ENCODE data around the gene CR1. TPM values are rescaled to one million over a fixed set of nuclear protein-coding genes. Genes with fewer than 3 reads are reported as not detected.

The CR1 gene
- total and polyA plus RNA-seq, 2 experiments from 2014 or later = 0.65 to 0.76 TPM

DNA sequence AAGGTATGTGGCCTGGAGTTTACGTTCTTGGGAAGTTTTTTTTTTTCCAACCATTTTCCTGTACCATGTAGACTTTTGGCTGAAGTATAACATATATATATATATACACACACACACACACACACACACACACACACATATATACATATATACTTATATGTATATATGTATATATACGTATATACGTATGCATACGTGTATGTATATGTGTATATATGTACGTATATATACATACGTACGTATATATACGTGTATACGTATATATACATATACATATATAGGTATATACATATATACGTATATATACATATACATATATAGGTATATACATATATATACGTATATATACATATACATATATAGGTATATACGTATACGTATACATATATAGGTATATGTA lies 18.9 kb downstream of the CR1 start:
- Mint-ChIP-seq H3K4me1 (peaks cover 2% of the 10 kb centered on the region; the same call in 1 of the 3 replicates), H3K4me3 (no peak overlapping the region), H3K36me3 (ENCODE audit: low read depth) (no peaks in the 10 kb centered on the region), H3K27ac (no peak overlapping the region), H3K9me3 (no peaks in the 10 kb centered on the region), H3K27me3 (ENCODE audit: insufficient read depth, low read depth, poor library complexity) (no peaks in the 10 kb centered on the region)
- DNase-seq (ENCODE audit: low spot score) (no peak), ATAC-seq (no peak)
- H3K4me1 ChIP-seq (ENCODE audit: insufficient read depth) = no peaks in the 10 kb centered on the region
- H3K9me2 ChIP-seq (ENCODE audit: insufficient read depth) = no peaks in the 10 kb centered on the region
- no peak overlapping the region for H3K4me3 ChIP-seq
- no peaks in the 10 kb centered on the region for H3K27me3 ChIP-seq (ENCODE audit: insufficient read depth)
- H3K79me2 ChIP-seq (replicated peaks; ENCODE audit: insufficient read depth) = no peaks in the 10 kb centered on the region
- H3K36me3 ChIP-seq (ENCODE audit: insufficient read depth) = no peaks in the 10 kb centered on the region
- no peaks in the 10 kb centered on the region for H4K20me1 ChIP-seq (replicated peaks; ENCODE audit: insufficient read depth)
- H3K4me2 ChIP-seq = no peak overlapping the region
- TF ChIP-seq, protein P1, sequence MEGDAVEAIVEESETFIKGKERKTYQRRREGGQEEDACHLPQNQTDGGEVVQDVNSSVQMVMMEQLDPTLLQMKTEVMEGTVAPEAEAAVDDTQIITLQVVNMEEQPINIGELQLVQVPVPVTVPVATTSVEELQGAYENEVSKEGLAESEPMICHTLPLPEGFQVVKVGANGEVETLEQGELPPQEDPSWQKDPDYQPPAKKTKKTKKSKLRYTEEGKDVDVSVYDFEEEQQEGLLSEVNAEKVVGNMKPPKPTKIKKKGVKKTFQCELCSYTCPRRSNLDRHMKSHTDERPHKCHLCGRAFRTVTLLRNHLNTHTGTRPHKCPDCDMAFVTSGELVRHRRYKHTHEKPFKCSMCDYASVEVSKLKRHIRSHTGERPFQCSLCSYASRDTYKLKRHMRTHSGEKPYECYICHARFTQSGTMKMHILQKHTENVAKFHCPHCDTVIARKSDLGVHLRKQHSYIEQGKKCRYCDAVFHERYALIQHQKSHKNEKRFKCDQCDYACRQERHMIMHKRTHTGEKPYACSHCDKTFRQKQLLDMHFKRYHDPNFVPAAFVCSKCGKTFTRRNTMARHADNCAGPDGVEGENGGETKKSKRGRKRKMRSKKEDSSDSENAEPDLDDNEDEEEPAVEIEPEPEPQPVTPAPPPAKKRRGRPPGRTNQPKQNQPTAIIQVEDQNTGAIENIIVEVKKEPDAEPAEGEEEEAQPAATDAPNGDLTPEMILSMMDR (conservative IDR thresholded peaks at IDR 0.05; ENCODE audit: low read depth in 2 of 2) = no peak
- TF ChIP-seq JUNB (IDR thresholded peaks at IDR 0.05; ENCODE audit: unreplicated experiment) = no peak
- TF ChIP-seq ZNF114 (CRISPR knock-in tag; IDR thresholded peaks at IDR 0.05) = no peak
- TF ChIP-seq POLR2AphosphoS5 (IDR thresholded peaks at IDR 0.05; ENCODE audit: low read depth) = no peak
- no peak for TF ChIP-seq STAT1 (IDR thresholded peaks at IDR 0.05; ENCODE audit: unreplicated experiment)
- no peak for TF ChIP-seq EZH2phosphoT487 (IDR thresholded peaks at IDR 0.05; ENCODE audit: unreplicated experiment)
- TF ChIP-seq CREB1 (CRISPR knock-in tag; IDR thresholded peaks at IDR 0.05; ENCODE audit: low read depth) = no peak
- no peak for TF ChIP-seq EZH2 (IDR thresholded peaks at IDR 0.05; ENCODE audit: low read depth, unreplicated experiment)
- TF ChIP-seq, protein P2, sequence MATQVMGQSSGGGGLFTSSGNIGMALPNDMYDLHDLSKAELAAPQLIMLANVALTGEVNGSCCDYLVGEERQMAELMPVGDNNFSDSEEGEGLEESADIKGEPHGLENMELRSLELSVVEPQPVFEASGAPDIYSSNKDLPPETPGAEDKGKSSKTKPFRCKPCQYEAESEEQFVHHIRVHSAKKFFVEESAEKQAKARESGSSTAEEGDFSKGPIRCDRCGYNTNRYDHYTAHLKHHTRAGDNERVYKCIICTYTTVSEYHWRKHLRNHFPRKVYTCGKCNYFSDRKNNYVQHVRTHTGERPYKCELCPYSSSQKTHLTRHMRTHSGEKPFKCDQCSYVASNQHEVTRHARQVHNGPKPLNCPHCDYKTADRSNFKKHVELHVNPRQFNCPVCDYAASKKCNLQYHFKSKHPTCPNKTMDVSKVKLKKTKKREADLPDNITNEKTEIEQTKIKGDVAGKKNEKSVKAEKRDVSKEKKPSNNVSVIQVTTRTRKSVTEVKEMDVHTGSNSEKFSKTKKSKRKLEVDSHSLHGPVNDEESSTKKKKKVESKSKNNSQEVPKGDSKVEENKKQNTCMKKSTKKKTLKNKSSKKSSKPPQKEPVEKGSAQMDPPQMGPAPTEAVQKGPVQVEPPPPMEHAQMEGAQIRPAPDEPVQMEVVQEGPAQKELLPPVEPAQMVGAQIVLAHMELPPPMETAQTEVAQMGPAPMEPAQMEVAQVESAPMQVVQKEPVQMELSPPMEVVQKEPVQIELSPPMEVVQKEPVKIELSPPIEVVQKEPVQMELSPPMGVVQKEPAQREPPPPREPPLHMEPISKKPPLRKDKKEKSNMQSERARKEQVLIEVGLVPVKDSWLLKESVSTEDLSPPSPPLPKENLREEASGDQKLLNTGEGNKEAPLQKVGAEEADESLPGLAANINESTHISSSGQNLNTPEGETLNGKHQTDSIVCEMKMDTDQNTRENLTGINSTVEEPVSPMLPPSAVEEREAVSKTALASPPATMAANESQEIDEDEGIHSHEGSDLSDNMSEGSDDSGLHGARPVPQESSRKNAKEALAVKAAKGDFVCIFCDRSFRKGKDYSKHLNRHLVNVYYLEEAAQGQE (IDR thresholded peaks at IDR 0.05; ENCODE audit: unreplicated experiment) = no peak
- TF ChIP-seq, protein P3, sequence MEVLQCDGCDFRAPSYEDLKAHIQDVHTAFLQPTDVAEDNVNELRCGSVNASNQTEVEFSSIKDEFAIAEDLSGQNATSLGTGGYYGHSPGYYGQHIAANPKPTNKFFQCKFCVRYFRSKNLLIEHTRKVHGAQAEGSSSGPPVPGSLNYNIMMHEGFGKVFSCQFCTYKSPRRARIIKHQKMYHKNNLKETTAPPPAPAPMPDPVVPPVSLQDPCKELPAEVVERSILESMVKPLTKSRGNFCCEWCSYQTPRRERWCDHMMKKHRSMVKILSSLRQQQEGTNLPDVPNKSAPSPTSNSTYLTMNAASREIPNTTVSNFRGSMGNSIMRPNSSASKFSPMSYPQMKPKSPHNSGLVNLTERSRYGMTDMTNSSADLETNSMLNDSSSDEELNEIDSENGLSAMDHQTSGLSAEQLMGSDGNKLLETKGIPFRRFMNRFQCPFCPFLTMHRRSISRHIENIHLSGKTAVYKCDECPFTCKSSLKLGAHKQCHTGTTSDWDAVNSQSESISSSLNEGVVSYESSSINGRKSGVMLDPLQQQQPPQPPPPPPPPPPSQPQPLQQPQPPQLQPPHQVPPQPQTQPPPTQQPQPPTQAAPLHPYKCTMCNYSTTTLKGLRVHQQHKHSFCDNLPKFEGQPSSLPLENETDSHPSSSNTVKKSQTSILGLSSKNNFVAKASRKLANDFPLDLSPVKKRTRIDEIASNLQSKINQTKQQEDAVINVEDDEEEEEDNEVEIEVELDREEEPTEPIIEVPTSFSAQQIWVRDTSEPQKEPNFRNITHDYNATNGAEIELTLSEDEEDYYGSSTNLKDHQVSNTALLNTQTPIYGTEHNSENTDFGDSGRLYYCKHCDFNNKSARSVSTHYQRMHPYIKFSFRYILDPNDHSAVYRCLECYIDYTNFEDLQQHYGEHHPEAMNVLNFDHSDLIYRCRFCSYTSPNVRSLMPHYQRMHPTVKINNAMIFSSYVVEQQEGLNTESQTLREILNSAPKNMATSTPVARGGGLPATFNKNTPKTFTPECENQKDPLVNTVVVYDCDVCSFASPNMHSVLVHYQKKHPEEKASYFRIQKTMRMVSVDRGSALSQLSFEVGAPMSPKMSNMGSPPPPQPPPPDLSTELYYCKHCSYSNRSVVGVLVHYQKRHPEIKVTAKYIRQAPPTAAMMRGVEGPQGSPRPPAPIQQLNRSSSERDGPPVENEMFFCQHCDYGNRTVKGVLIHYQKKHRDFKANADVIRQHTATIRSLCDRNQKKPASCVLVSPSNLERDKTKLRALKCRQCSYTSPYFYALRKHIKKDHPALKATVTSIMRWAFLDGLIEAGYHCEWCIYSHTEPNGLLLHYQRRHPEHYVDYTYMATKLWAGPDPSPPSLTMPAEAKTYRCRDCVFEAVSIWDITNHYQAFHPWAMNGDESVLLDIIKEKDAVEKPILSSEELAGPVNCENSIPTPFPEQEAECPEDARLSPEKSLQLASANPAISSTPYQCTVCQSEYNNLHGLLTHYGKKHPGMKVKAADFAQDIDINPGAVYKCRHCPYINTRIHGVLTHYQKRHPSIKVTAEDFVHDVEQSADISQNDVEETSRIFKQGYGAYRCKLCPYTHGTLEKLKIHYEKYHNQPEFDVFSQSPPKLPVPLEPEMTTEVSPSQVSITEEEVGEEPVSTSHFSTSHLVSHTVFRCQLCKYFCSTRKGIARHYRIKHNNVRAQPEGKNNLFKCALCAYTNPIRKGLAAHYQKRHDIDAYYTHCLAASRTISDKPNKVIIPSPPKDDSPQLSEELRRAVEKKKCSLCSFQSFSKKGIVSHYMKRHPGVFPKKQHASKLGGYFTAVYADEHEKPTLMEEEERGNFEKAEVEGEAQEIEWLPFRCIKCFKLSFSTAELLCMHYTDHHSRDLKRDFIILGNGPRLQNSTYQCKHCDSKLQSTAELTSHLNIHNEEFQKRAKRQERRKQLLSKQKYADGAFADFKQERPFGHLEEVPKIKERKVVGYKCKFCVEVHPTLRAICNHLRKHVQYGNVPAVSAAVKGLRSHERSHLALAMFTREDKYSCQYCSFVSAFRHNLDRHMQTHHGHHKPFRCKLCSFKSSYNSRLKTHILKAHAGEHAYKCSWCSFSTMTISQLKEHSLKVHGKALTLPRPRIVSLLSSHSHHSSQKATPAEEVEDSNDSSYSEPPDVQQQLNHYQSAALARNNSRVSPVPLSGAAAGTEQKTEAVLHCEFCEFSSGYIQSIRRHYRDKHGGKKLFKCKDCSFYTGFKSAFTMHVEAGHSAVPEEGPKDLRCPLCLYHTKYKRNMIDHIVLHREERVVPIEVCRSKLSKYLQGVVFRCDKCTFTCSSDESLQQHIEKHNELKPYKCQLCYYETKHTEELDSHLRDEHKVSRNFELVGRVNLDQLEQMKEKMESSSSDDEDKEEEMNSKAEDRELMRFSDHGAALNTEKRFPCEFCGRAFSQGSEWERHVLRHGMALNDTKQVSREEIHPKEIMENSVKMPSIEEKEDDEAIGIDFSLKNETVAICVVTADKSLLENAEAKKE (CRISPR knock-in tag; IDR thresholded peaks at IDR 0.05) = no peak
- no peak for TF ChIP-seq NANOG (IDR thresholded peaks at IDR 0.05; ENCODE audit: borderline replicate concordance)
- H2AFZ ChIP-seq = no peak overlapping the region
- H3K27ac ChIP-seq (ENCODE audit: low read depth) = no peak overlapping the region
- no peaks in the 10 kb centered on the region for H3F3A ChIP-seq (replicated peaks; ENCODE audit: low read depth)

Data from GM23338 (cell line).